ENCODE measurements around the gene NDUFA13.

Gene NDUFA13

GRCh38 chr19:19532806-19533701 is 17.0 kb downstream of the NDUFA13 start:
- DNase-seq (ENCODE audit: low read depth in 2 of 2): no peak

GRCh38 chr19:19533841-19534240 is 17.8 kb downstream of the NDUFA13 start:
- DNase-seq (ENCODE audit: low read depth in 2 of 2): no peak

- DNase-seq (ENCODE audit: low read depth in 2 of 2): no peak
Observed at GRCh38 chr19:19534556-19535265, 18.7 kb downstream of the NDUFA13 start.

GRCh38 chr19:19535311-19536191 is 19.5 kb downstream of the NDUFA13 start:
- no peak for DNase-seq (ENCODE audit: low read depth in 2 of 2)

- no peak for DNase-seq (ENCODE audit: low read depth in 2 of 2)
Observed at GRCh38 chr19:19537075-19538048, 21.3 kb downstream of the NDUFA13 start.

GRCh38 chr19:19538061-19538784 is 22.2 kb downstream of the NDUFA13 start, which contains the start of gene CILP2:
CILP2 (plus strand) TSS chr19:19538265; CDS start chr19:19538350, 85 bp downstream.
- DNase-seq (ENCODE audit: low read depth in 2 of 2): no peak

GRCh38 chr19:19538785-19539166 is 22.8 kb downstream of the NDUFA13 start:
- DNase-seq (ENCODE audit: low read depth in 2 of 2): no peak

- no peak for DNase-seq (ENCODE audit: low read depth in 2 of 2)
Observed at GRCh38 chr19:19539698-19540063, 23.7 kb downstream of the NDUFA13 start.

- DNase-seq (ENCODE audit: low read depth in 2 of 2): peak in 1 of 2 donors; percentile 52
Observed at GRCh38 chr19:19540064-19540714, 24.2 kb downstream of the NDUFA13 start.

- DNase-seq (ENCODE audit: low read depth in 2 of 2): peak; percentile 46 to 64
Observed at GRCh38 chr19:19540715-19541515, 24.9 kb downstream of the NDUFA13 start.

- DNase-seq (ENCODE audit: low read depth in 2 of 2): no peak
Observed at GRCh38 chr19:19541616-19542015, 25.6 kb downstream of the NDUFA13 start.

GRCh38 chr19:19542507-19542906 is 26.5 kb downstream of the NDUFA13 start:
- DNase-seq (ENCODE audit: low read depth in 2 of 2): no peak

- no peak for DNase-seq (ENCODE audit: low read depth in 2 of 2)
Observed at GRCh38 chr19:19543101-19543500, 27.1 kb downstream of the NDUFA13 start.

- no peak for DNase-seq (ENCODE audit: low read depth in 2 of 2)
Observed at GRCh38 chr19:19543640-19544039, 27.6 kb downstream of the NDUFA13 start.

GRCh38 chr19:19544257-19544953 is 28.4 kb downstream of the NDUFA13 start:
- DNase-seq (ENCODE audit: low read depth in 2 of 2): no peak

GRCh38 chr19:19544954-19545591 is 29.0 kb downstream of the NDUFA13 start:
- DNase-seq (ENCODE audit: low read depth in 2 of 2): no peak

GRCh38 chr19:19545707-19546106 is 29.7 kb downstream of the NDUFA13 start:
- no peak for DNase-seq (ENCODE audit: low read depth in 2 of 2)

- no peak for DNase-seq (ENCODE audit: low read depth in 2 of 2)
Observed at GRCh38 chr19:19546751-19547162, 30.7 kb downstream of the NDUFA13 start.

All from stimulated activated CD4-positive, alpha-beta T cell treated with anti-CD3 and anti-CD28 coated beads, Interleukin-1b, Interleukin-23, amount 100 ng/mL, for 1 hour (primary cell).